Measurements from ENCODE around the gene LEPR. TPM values are rescaled to one million over a fixed set of nuclear protein-coding genes. Genes with fewer than 3 reads are reported as not detected.
"Not testable (repeated sequence)": the region's sequence is repeated elsewhere in the genome, so short reads cannot be mapped to it uniquely, and the experiment has no call there.

LEPR gene
- total and polyA plus RNA-seq, 5 donors from 2014 or later = 2.3 to 3.2 (median 2.8) TPM

DNA sequence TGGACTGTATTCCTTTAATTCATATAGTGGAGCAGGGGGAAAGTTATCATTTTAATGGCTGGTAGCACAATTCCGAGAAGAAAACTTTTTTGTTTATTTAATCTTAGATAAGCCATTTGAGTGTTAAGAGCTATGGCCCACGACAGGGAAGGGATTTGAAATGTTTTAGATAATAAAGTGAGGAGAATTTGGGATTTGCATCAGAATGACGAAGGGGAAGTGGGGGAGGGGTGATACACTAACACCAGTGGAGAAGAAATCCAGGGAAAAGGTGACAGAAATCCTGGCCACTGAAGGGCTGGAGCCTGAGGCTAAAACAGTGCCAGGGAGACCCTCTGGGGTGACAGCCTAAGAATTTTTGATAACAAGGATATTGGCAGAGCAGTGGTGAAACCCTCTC is 21.0 kb downstream of the LEPR start:
- peaks cover 0 to 6% (median 2%) of the 10 kb centered on the region in 4 donors for H3K4me1 Mint-ChIP-seq
- H3K27ac ChIP-seq (ENCODE audit: insufficient read depth, low read length, poor library complexity, severe bottlenecking) = no peak overlapping the region
- no peak overlapping the region for H3K27ac Mint-ChIP-seq
- H3K4me3 ChIP-seq (ENCODE audit: low read depth, low read length) = no peak overlapping the region
- H3K4me3 Mint-ChIP-seq = no peak overlapping the region
- no peaks in the 10 kb centered on the region for H3K27me3 Mint-ChIP-seq
- peaks cover 7% of the 10 kb centered on the region for H3K36me3 Mint-ChIP-seq
- DNase-seq (no peak), ATAC-seq (ENCODE audit: low read depth in 2 of 2) (no peak)
- no peaks in the 10 kb centered on the region for H3K36me3 ChIP-seq (ENCODE audit: control insufficient read depth, insufficient read depth, low read length)
- no peaks in the 10 kb centered on the region for H3K27me3 ChIP-seq (ENCODE audit: control insufficient read depth, insufficient read depth, low read length)
- no peaks in the 10 kb centered on the region for H3K4me1 ChIP-seq (ENCODE audit: control insufficient read depth, insufficient read depth, low read length, poor library complexity, severe bottlenecking)
- no peaks in the 10 kb centered on the region for H3K9me3 ChIP-seq (ENCODE audit: control insufficient read depth in 2 of 2, low read length in 2 of 2)
- no peaks in the 10 kb centered on the region for H3K9me3 Mint-ChIP-seq

DNA sequence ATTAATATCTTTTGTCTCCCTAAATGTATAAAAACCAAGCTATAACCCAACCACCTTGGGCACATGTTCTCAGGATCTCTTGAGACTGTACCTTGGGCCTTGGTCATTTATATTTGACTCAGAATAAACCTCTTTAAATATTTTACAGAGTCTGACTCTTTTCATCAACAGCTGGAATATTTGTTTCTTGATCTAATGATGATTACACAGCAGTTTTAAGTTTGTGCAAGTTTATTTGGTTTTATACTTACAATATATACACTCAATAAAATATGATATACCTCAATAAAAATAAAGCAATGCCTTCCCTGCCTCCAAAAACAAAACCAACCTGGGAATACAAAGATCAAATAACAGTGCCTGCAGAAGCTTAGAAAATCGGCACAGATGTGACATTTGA is 22.0 kb downstream of the LEPR start:
- DNase-seq = no peak
- no peaks in the 10 kb centered on the region for H3K27me3 Mint-ChIP-seq
- H3K9me3 Mint-ChIP-seq = no peaks in the 10 kb centered on the region
- Histone ChIP-seq H3K4me1 (ENCODE audit: control insufficient read depth, insufficient read depth, low read length, poor library complexity, severe bottlenecking) (no peaks in the 10 kb centered on the region), H3K27ac (ENCODE audit: insufficient read depth, low read length, poor library complexity, severe bottlenecking) (no peak overlapping the region), H3K4me3 (ENCODE audit: low read depth, low read length) (no peak overlapping the region), H3K27me3 (ENCODE audit: control insufficient read depth, insufficient read depth, low read length) (no peaks in the 10 kb centered on the region), H3K36me3 (ENCODE audit: control insufficient read depth, insufficient read depth, low read length) (no peaks in the 10 kb centered on the region), H3K9me3 (ENCODE audit: control insufficient read depth in 2 of 2, low read length in 2 of 2) (no peaks in the 10 kb centered on the region)
- H3K4me3 Mint-ChIP-seq = no peak overlapping the region
- no peak overlapping the region for H3K27ac Mint-ChIP-seq
- H3K36me3 Mint-ChIP-seq = peaks cover 7% of the 10 kb centered on the region
- peaks cover 0 to 6% (median 2%) of the 10 kb centered on the region in 4 donors for H3K4me1 Mint-ChIP-seq
- no peak for ATAC-seq (ENCODE audit: low read depth in 2 of 2)

GRCh38 chr1:65443647-65444046 is 23.2 kb downstream of the LEPR start:
- ATAC-seq (ENCODE audit: low read depth in 2 of 2) = no peak
- Mint-ChIP-seq H3K9me3 (peaks cover 0 to under 1% (median 0%) of the 10 kb centered on the region in 7 donors), H3K4me1 (peaks cover 0 to 6% (median 2%) of the 10 kb centered on the region in 4 donors), H3K27ac (no peak overlapping the region), H3K36me3 (peaks cover 7% of the 10 kb centered on the region), H3K27me3 (no peaks in the 10 kb centered on the region), H3K4me3 (no peak overlapping the region)
- Histone ChIP-seq H3K4me3 (ENCODE audit: low read depth, low read length) (no peak overlapping the region), H3K27ac (ENCODE audit: insufficient read depth, low read length, poor library complexity, severe bottlenecking) (no peak overlapping the region), H3K9me3 (ENCODE audit: control insufficient read depth in 2 of 2, low read length in 2 of 2) (no peaks in the 10 kb centered on the region), H3K4me1 (ENCODE audit: control insufficient read depth, insufficient read depth, low read length, poor library complexity, severe bottlenecking) (no peaks in the 10 kb centered on the region), H3K36me3 (ENCODE audit: control insufficient read depth, insufficient read depth, low read length) (no peaks in the 10 kb centered on the region), H3K27me3 (ENCODE audit: control insufficient read depth, insufficient read depth, low read length) (no peaks in the 10 kb centered on the region)
- DNase-seq = no peak

GRCh38 chr1:65444128-65444640 is 23.7 kb downstream of the LEPR start:
- Mint-ChIP-seq H3K4me1 (peaks cover 0 to 6% (median 2%) of the 10 kb centered on the region in 4 donors), H3K27me3 (no peaks in the 10 kb centered on the region), H3K36me3 (peaks cover 7% of the 10 kb centered on the region), H3K4me3 (no peak overlapping the region), H3K27ac (no peak overlapping the region), H3K9me3 (peaks cover 0 to 2% (median 0%) of the 10 kb centered on the region in 7 donors)
- ATAC-seq (ENCODE audit: low read depth in 2 of 2) (no peak), DNase-seq (no peak)
- H3K9me3 ChIP-seq (ENCODE audit: control insufficient read depth in 2 of 2, low read length in 2 of 2) = no peaks in the 10 kb centered on the region
- H3K27ac ChIP-seq (ENCODE audit: insufficient read depth, low read length, poor library complexity, severe bottlenecking) = no peak overlapping the region
- no peak overlapping the region for H3K4me3 ChIP-seq (ENCODE audit: low read depth, low read length)
- H3K4me1 ChIP-seq (ENCODE audit: control insufficient read depth, insufficient read depth, low read length, poor library complexity, severe bottlenecking) = no peaks in the 10 kb centered on the region
- H3K36me3 ChIP-seq (ENCODE audit: control insufficient read depth, insufficient read depth, low read length) = no peaks in the 10 kb centered on the region
- H3K27me3 ChIP-seq (ENCODE audit: control insufficient read depth, insufficient read depth, low read length) = no peaks in the 10 kb centered on the region

DNA sequence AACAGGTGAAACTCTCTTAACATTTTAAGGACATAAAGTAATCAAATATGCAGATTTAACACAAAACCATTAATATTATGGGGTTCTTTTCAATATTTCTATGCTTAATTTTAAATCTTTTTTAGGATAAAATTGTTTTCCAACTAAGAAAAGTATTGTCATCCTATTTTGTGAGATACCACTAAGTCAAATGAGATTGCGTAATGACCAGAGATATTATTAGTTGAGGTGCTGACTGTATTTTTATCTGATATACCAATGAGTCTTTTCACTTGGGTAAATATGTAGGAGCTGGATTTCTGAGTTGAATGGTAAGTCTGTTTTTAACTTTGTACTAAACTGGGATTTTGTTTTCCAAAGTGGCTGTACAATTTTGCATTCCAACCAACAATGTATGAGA is 25.4 kb downstream of the LEPR start:
- H3K4me3 Mint-ChIP-seq = no peak overlapping the region
- H3K36me3 ChIP-seq (ENCODE audit: control insufficient read depth, insufficient read depth, low read length) = no peaks in the 10 kb centered on the region
- no peak for DNase-seq
- peaks cover 3% of the 10 kb centered on the region for H3K36me3 Mint-ChIP-seq
- H3K9me3 Mint-ChIP-seq = peaks cover 0 to 2% (median 0%) of the 10 kb centered on the region in 7 donors
- no peak for ATAC-seq (ENCODE audit: low read depth in 2 of 2)
- H3K27ac ChIP-seq (ENCODE audit: insufficient read depth, low read length, poor library complexity, severe bottlenecking) = no peak overlapping the region
- no peak overlapping the region for H3K27ac Mint-ChIP-seq
- no peaks in the 10 kb centered on the region for H3K9me3 ChIP-seq (ENCODE audit: control insufficient read depth in 2 of 2, low read length in 2 of 2)
- no peaks in the 10 kb centered on the region for H3K27me3 ChIP-seq (ENCODE audit: control insufficient read depth, insufficient read depth, low read length)
- no peaks in the 10 kb centered on the region for H3K4me1 Mint-ChIP-seq
- H3K4me1 ChIP-seq (ENCODE audit: control insufficient read depth, insufficient read depth, low read length, poor library complexity, severe bottlenecking) = no peaks in the 10 kb centered on the region
- no peak overlapping the region for H3K4me3 ChIP-seq (ENCODE audit: low read depth, low read length)
- no peaks in the 10 kb centered on the region for H3K27me3 Mint-ChIP-seq

- Mint-ChIP-seq H3K36me3 (no peaks in the 10 kb centered on the region), H3K27me3 (no peaks in the 10 kb centered on the region), H3K27ac (no peak overlapping the region), H3K4me1 (no peaks in the 10 kb centered on the region), H3K9me3 (peaks cover 0 to 2% (median 0%) of the 10 kb centered on the region in 7 donors), H3K4me3 (no peak overlapping the region)
- Histone ChIP-seq H3K27ac (ENCODE audit: insufficient read depth, low read length, poor library complexity, severe bottlenecking) (no peak overlapping the region), H3K27me3 (ENCODE audit: control insufficient read depth, insufficient read depth, low read length) (no peaks in the 10 kb centered on the region), H3K4me3 (ENCODE audit: low read depth, low read length) (no peak overlapping the region), H3K36me3 (ENCODE audit: control insufficient read depth, insufficient read depth, low read length) (no peaks in the 10 kb centered on the region), H3K9me3 (ENCODE audit: control insufficient read depth in 2 of 2, low read length in 2 of 2) (no peaks in the 10 kb centered on the region), H3K4me1 (ENCODE audit: control insufficient read depth, insufficient read depth, low read length, poor library complexity, severe bottlenecking) (no peaks in the 10 kb centered on the region)
- DNase-seq (no peak), ATAC-seq (ENCODE audit: low read depth in 2 of 2) (no peak)
Measured at GRCh38 chr1:65449214-65449823, 28.9 kb downstream of the LEPR start.

- H3K27ac ChIP-seq (ENCODE audit: insufficient read depth, low read length, poor library complexity, severe bottlenecking); H3K27me3 Mint-ChIP-seq; H3K27me3 ChIP-seq (ENCODE audit: control insufficient read depth, insufficient read depth, low read length); H3K36me3 Mint-ChIP-seq; H3K4me1 ChIP-seq (ENCODE audit: control insufficient read depth, insufficient read depth, low read length, poor library complexity, severe bottlenecking); ATAC-seq (ENCODE audit: low read depth in 2 of 2); H3K36me3 ChIP-seq (ENCODE audit: control insufficient read depth, insufficient read depth, low read length); H3K27ac Mint-ChIP-seq; H3K9me3 ChIP-seq (ENCODE audit: control insufficient read depth in 2 of 2, low read length in 2 of 2); DNase-seq; H3K4me3 Mint-ChIP-seq; H3K4me3 ChIP-seq (ENCODE audit: low read depth, low read length): not testable (repeated sequence)
- peaks cover 7 to 29% (median 17%) of the 10 kb centered on the region in 4 donors for H3K4me1 Mint-ChIP-seq
- H3K9me3 Mint-ChIP-seq = peaks cover 0 to 18% (median 4%) of the 10 kb centered on the region in 7 donors
Measured at GRCh38 chr1:65455678-65456077, 35.2 kb downstream of the LEPR start.

- DNase-seq = no peak
- Mint-ChIP-seq H3K36me3 (peaks cover 5% of the 10 kb centered on the region), H3K9me3 (peaks cover 0 to 18% (median 4%) of the 10 kb centered on the region in 7 donors), H3K27ac (no peak overlapping the region), H3K27me3 (peaks cover 7% of the 10 kb centered on the region), H3K4me3 (no peak overlapping the region), H3K4me1 (peaks cover 7 to 29% (median 17%) of the 10 kb centered on the region in 4 donors)
- Histone ChIP-seq H3K36me3 (ENCODE audit: control insufficient read depth, insufficient read depth, low read length) (no peaks in the 10 kb centered on the region), H3K27me3 (ENCODE audit: control insufficient read depth, insufficient read depth, low read length) (no peaks in the 10 kb centered on the region), H3K27ac (ENCODE audit: insufficient read depth, low read length, poor library complexity, severe bottlenecking) (no peak overlapping the region), H3K4me1 (ENCODE audit: control insufficient read depth, insufficient read depth, low read length, poor library complexity, severe bottlenecking) (no peaks in the 10 kb centered on the region), H3K9me3 (ENCODE audit: control insufficient read depth in 2 of 2, low read length in 2 of 2) (no peaks in the 10 kb centered on the region), H3K4me3 (ENCODE audit: low read depth, low read length) (no peak overlapping the region)
- no peak for ATAC-seq (ENCODE audit: low read depth in 2 of 2)
Measured at GRCh38 chr1:65456481-65456880, 36.0 kb downstream of the LEPR start.
